GM18498 (cell line): Measurements from ENCODE around the gene TSPEAR.
"Not testable (repeated sequence)": the region's sequence is repeated elsewhere in the genome, so short reads cannot be mapped to it uniquely, and the experiment has no call there.

Experiments
- ATAC-seq: cut with Tn5 transposase; IDR thresholded peaks from one replicate; pipeline ENCODE4 v1.9.1; 2021; ENCODE audit warnings: mild to moderate bottlenecking, moderate library complexity; ENCODE audit not compliant: unreplicated experiment

The TSPEAR gene

DNA sequence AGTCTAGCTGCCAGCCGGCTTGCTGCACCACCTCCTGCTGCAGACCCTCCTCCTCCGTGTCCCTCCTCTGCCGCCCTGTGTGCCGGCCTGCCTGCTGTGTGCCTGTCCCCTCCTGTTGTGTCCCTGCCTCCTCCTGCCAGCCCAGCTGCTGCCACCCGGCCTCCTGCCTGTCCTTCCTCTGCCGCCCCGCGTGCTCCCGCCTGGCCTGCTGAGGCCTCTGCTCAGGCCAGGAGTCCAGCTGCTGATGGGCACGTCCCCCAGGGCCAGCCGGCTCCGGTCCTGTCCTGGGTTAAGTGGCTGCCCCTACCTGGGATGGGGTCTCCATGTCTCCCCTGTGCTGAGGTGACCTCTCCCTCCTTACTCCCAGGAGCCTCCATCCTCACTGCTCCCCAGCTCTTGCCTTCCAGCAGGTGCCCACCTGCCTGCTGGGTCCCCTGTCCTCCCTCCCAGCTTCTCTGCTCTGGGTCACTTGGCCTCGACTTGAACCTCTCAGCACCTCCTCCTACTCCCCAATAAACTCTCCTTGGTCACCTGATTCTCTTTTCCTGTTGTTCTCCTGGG is 98.6 kb downstream of the TSPEAR start:
- no peak for ATAC-seq

DNA sequence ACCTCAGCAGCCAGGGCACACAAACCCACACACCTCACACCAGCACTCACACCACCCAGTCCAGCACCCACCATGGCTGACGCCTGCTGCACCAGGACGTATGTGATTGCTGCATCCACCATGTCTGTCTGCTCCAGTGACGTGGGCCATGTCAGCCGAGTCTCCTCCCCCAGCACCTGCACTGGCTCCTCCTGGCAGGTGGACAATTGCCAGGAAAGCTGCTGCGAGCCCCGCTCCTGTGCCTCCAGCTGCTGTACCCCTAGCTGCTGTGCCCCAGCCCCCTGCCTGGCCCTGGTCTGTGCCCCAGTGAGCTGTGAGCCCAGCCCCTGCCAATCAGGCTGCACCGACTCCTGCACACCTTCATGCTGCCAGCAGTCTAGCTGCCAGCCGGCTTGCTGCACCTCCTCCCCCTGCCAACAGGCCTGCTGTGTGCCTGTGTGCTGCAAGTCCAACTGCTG is 99.3 kb downstream of the TSPEAR start, which contains the start of gene KRTAP10-8:
Gene KRTAP10-8 (plus strand): TSS at position 51 of the 458 bp plus-strand sequence. CDS start 22 bp downstream, at position 73.
- ATAC-seq, result no peak

DNA sequence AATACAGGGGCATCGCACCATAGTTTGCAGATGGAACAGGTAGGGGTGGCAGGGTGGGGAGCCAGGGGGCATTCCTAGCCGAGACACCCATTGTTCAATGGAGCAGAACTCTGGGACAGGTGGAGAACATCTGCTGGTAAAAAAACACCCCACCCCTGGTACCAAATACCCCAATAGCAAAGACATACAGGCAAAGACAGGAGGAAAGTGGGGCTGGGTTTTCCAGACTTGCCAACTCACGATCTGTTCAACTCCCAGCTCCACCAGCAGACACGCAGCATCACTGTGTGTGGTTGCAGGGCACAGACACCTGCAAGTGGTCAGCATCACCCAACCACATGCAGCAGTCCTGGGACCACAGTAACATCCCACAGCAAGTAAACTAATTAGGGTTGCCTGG is 99.8 kb downstream of the TSPEAR start:
- no peak for ATAC-seq

DNA sequence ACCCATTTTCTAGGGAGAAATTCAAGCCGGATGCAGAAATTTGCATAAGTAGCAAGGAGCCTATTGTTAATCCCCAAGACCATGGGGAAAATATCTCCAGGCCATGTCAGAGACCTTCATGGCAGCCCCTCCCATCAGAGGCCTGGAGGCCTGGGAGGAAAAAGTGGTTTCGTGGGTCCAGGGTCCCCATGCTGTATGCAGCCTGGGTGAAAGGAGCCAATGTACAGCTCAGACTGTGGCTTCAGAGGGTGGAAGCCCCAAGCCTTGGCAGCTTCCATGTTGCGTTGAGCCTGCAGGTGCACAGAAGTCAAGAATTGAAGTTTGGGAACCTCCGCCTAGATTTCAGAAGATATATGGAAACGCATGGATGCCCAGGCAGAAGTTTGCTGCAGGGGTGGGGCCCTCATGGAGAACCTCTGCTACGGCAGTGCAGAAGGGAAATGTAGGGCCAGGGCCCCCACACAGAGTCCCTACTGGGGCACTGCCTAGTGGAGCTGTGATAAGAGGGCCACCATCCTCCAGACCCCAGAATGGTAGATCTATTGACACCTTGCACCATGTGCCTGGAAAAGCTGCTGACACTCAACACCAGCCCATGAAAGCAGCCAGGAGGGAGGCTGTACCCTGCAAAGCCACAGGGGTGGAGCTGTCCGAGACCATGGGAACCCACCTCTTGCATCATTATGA is 101.1 kb downstream of the TSPEAR start:
- not testable (repeated sequence) for ATAC-seq

DNA sequence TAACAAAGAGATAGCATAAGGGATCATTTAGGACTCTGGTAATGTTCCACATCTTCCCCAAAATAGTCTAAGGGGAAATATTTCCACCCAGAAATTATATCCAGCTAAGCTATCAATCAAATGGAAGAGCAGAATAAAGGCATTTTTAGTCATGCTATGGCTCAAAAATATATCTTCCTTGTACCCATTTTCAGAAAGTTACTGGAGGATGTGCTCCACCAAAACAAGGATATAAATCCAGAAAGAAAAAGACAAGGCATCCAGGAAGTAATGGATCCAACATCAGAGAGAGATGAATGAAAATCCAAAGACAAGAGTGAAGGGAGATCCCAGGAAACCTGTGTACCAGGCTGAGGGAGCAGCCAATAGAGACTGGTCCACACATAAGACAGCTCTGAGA is 102.2 kb downstream of the TSPEAR start:
- ATAC-seq, result no peak

DNA sequence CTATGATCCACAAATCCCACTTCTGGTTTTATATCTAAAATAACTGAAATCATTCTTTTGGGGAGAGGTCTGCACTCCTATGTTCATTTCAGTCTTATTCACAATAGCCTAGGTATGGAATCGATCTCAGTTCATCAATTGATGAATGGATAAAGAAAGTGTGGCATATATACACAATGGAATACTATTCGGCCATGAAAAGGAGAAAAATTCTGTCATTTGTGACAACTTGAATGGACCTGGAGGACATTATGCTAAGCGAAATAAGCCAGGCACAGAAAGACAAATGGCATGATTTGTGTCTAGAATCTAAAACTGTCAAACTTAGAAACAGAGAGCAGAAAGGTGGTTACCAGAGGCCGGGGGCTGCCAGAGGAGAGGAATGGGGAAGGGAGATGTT is 104.9 kb downstream of the TSPEAR start:
- no peak for ATAC-seq

DNA sequence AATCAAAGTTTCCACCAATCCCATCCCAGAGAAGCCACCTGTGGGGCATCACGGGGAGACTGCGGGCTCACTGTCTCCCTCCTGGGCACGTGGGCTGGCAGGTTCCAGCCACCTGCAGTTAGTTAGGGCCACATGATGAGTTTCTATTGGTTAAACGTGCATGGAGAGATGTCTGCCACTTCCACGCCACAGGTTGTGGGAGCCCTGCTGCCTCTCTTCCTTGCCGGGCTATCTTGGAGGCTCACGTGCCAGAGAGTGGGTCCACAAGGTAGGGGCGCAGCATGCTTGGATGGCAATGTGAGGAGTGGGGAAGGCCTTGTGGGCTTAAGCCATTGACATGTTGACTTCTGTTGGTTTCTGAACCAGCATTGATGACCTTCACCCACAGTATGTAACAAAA is 107.5 kb downstream of the TSPEAR start:
- no peak for ATAC-seq

DNA sequence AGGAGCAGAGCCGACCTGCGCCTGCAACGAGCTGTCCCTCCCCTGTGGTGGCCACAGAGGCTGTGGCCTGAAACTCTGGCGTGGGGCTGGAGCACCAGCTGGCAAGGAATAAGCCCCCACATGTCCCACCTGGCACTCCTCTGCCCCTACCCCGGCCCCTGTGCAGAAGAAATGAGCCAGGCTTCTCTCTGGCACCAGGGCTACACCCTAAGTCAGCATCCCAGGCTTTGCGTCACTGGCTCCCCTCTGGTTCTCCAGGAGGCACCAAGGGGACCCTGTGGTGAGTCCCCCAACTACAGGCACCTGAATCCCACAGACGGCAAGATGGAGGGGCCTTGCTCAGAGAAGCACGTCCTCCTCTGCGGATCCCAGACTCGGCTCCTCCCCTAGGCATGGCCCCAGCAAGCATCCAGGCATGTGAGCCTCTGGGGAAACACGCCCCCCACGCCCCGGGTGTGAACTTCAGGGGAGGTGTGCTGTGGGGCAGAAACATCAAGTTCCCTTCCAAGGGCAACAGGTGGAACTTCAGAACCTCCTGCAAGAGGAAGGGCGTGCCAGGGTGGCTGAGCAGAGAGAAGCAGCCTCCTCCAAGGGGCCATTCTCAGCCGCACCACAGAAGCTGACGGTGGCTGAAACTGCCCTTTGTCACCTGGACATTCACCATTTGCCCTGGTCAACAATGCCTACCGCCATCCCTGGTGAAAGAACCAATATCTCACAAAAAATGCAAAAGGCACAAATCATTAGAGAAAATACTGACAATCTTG is 108.1 kb downstream of the TSPEAR start:
- ATAC-seq, result no peak

DNA sequence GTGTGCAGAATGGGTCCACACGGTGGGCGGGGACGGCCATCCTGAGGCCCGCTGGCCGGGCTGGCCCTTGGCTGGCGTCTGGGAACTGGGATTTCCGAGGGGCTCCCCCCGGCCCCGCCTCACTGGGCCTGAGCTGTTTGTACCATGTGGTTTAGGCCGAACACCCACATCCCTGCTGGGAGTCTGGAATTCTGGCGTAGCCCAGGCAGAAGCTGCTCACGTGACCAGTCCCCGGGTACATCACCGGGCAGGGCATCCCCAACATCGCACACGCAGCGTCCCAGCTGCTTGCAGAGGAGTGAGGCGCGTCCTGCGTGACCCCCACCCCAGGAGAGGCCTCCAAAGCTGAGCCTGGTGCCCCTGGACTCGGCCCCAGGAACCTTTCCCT is 108.9 kb downstream of the TSPEAR start:
- ATAC-seq, result no peak

DNA sequence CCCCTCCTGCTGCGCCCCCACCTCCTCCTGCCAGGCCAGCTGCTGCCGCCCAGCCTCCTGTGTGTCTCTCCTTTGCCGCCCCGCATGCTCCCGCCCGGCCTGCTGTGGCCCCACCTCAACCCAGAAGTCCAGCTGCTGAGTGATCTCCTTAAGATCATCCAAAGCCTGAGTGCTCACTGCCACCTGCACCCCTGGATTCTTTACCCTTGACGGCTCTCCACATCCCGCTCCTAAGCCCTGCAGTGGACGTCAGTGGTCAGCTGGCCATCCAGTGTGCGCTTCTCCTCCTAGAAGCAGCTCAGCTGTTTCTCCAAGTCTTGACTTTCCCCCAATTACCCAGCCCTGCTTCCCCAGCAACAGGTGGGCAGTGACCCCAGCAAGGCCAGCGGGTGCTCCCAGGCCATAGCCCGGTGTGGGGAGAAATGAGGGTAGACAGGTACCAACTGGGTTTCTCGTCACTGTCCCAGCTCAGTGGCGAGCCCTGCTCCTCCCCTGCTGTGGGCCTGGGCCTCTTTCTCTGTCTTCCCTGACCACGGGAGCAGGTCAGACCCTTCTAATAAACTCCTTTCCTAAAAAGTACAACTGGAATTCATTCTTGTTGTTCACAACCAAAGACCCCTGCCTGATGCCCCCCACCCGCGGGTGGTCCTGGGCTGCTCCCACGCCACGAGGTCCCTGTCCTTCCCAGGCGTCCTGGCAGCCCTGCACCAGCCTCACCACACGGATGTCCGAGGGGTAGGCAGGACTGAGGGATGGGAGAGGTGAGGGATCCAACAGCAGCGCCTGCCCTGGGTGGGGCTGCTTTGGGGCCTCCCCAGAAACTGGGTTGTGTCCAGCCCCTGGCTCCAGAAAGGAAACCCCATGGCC is 109.5 kb downstream of the TSPEAR start:
- ATAC-seq, result no peak

DNA sequence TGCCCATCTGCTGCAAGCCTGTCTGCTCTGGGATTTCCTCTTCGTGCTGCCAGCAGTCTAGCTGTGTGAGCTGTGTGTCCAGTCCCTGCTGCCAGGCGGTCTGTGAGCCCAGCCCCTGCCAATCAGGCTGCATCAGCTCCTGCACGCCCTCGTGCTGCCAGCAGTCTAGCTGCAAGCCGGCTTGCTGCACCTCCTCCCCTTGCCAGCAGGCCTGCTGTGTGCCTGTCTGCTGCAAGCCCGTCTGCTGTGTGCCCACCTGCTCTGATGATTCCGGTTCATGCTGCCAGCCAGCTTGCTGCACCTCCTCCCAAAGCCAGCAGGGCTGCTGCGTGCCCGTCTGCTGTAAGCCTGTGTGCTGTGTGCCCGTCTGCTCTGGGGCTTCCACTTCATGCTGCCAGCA is 110.3 kb downstream of the TSPEAR start:
- ATAC-seq, result not testable (repeated sequence)

DNA sequence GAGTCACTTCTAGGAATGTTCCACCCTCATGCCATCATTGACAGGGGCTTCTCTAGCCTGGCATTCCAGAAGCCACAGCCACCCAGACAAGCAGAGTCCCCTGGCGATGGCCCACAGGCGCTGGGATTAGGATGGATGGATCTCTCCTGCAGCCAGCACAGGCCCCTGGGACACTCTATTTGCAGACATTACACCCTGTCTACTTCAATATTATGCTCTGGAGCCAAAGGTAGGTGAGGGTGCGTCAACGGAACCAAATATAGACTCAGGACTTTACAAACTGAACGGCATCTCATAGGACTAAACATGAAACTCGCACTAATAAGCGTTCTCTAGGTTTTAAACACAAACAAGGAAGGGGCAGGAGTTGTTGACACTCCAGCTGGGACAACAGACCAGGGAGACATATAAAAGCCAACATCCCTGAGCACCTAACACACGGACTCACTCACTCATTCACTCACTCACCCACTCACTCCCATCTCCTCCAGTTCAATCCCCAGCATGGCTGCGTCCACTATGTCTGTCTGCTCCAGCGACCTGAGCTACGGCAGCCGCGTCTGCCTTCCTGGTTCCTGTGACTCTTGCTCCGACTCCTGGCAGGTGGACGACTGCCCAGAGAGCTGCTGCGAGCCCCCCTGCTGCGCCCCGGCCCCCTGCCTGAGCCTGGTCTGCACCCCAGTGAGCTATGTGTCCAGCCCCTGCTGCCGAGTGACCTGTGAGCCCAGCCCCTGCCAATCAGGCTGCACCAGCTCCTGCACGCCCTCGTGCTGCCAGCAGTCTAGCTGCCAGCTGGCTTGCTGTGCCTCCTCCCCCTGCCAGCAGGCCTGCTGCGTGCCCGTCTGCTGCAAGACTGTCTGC is 111.0 kb downstream of the TSPEAR start, which contains the start of gene KRTAP10-7:
Gene KRTAP10-7 (plus strand): TSS at position 480 of the 861 bp plus-strand sequence. CDS start 25 bp downstream, at position 505.
- not testable (repeated sequence) for ATAC-seq

DNA sequence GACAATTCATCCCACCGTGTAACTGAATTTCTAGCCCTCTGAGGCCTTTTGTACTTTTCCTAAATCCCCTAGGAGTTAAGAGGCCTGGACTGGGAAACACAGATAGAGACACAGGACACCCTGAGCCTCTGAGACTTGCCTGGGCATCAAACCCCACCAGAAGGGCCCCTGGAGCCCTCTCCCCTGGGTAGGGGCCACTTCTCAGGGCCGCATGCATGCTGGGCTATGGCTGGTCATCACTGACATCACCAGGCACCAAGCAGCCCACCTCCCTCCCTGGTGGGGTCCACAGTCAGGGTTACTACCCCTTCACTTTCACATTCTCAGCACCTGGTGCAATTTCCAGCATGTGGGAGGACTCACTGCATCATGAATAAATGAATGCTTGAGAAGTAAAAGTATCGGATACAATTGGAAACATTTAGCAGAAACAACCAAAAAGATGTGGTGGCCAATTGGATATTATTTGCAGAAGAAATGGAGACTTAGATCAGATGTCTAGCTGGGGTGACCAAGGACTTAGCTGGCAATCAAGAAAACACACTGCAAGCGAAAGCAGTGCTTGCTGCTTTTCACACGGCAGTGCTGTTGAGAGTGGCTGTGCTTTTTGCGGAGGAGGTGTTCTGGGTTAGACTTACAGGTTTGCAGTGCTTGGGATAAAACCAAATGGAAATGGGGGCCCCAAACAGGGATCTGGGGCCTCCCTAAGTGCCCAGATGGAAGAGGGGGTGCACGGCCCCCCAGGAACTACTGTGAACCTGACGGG is 111.9 kb downstream of the TSPEAR start:
- ATAC-seq, result no peak

DNA sequence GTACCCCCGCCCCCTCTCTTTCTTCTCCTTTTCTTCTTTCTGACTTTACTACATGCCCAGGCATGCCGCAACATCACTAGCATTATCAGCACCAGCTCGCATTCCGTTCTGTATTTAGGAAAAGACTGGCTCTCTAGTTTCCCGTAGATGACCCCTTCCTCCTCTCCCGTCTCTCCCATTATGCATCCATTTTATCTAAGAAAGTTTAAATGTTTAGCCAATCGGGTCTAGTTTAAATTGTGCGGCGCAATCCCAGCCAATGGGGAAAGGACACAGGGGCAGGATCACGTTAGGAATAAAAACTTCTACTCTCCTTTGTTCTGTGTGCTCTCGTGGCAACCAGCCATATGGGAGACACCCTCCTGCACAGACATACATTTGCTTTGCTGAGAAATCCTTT is 113.3 kb downstream of the TSPEAR start:
- no peak for ATAC-seq

DNA sequence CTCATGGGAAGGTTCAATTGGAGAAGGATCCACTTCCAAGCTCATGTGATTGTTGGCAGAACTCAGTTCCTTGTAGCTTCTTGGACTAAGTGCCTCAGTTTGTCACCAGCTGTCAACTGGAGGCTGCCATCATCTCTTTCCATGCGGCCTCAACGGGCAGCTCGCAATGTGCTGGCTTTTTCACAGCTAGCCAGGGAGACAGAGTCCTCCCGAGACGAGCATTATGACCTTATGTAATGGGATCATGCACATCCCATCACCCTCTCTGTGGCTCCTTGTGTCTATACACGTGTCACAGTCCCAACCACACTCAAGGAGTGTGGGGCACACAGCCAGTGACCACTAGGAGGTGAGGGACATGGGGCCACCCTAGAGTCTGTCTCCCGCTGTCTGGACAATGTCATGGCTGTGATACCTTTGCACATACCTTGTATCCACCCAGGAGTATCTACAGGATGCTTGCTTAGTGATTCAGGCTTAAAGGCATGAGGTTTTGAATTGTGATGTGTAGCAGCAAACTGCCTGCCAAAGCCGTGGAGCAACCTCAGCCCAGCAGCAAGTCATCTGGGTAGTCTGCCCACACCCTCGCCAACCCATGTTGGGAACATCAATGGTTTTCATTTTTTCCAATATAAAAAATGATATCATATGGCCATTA is 115.2 kb downstream of the TSPEAR start:
- no peak for ATAC-seq

DNA sequence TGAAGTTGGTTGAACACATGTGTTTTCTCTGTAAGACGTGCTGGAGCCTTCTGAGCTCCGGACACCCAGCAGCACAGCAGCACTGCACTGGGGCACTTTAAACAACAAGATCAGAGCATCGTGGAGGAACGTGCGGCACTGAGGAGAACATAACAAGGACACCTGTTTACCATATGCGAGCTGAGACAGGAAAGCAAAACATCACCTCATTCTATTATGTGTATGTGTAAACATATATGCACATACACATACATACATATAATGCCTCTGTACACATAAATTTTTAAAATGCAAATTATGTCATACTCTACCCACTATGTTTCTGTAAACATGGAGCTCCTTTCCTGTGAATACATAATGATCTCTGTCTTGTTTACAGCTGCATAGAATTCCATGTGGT is 115.8 kb downstream of the TSPEAR start:
- no peak for ATAC-seq

DNA sequence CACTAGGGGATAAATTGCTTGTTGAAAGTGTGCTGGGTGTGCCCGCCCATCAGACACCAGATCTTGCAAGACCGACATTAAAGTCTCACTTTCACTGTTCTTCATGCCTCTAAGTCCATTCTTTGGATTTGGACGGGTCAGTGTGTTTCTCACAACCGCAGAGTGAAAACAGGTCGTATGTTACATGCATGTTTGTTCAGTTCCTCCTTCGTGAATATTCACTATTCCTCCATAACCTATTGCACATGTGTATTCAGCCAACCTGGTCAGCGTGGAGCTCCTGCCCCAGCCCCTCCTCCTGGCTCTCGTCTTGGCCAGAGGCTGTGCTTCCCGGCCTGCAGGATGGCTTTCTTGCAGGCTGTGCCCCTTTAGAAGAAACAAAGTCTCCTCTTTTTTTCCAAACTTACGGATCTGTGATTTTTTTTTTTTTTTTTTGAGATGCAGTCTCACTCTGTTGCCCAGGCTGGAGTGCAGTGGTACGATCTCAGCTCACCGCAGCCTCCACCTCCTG is 116.9 kb downstream of the TSPEAR start:
- ATAC-seq, result no peak

DNA sequence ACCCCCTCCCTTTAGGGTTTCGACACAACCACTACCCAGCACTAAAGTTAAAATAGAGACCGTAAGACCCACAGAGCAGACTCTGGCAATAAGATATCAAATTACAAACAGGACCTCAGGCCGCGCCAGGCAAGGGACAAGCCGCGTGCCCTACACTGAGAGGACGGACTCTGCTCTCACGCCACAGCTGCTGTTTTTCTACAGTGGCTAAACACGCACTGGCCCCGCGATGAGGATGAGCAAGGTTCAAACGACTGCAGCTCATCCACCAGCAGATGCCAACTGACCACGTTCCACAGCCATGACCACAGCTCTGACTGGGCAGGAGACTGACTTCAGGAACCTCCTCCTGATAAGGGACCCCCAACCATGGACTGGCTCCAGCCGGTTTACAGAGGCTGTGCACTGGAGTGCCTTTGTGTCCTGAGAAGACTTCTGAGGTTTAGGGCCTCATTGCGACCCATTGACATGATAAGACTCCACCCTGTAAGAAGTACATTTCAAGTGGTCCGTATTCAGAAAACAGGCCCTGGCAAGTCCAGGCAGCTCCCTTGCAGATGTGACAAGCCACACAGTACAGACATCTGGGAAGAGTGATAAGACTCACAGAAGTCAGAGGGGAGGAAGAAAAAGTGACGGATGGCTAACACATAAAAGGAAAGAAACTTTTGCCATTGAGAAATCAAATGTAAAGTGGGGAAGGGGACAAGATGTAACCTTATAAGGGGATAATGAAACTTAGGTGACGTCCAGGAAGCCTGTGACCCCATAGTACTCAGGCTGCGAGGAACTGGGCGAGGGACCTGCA is 117.6 kb downstream of the TSPEAR start:
- ATAC-seq, result no peak
